NB4 (cell line): ENCODE results near the gene CDHR3.

ENCODE experiments used
- DNase-seq: peaks from one replicate; pipeline ENCODE4 v3.0.0; 2010; ENCODE audit warnings: low read depth
- H3K4me3 ChIP-seq: one replicate; pipeline ENCODE4 v1.5.1; 2011; ENCODE audit warnings: mild to moderate bottlenecking, low read depth, low read length, moderate library complexity
- CTCF ChIP-seq: IDR thresholded peaks from one replicate; pipeline ENCODE4 v1.5.1; 2012; ENCODE audit warnings: low read depth, low read length
- MAX ChIP-seq: IDR thresholded peaks from 2 replicates; pipeline ENCODE4 v1.6.1; 2011; ENCODE audit warnings: low read depth, low read length
- MYC ChIP-seq: IDR thresholded peaks from 2 replicates; pipeline ENCODE4 v1.6.1; 2011; ENCODE audit warnings: low read depth, low read length
- POLR2A ChIP-seq: IDR thresholded peaks from 2 replicates; pipeline ENCODE4 v1.6.1; 2011; ENCODE audit warnings: mild to moderate bottlenecking; ENCODE audit not compliant: insufficient read length; ENCODE audit errors: extremely low read depth

CDHR3 gene

GRCh38 chr7:105963038-105963667 is at the start of gene CDHR3:
CDHR3 (plus strand) TSS chr7:105963264; CDS start chr7:105963319, 55 bp downstream.
- no peak for TF ChIP-seq MYC
- no peak for TF ChIP-seq POLR2A
- no peak for TF ChIP-seq MAX
- no peak for TF ChIP-seq CTCF
- H3K4me3 ChIP-seq, result no peak within 1 kb of the TSS
- no peak for DNase-seq

- no peak for DNase-seq
- TF ChIP-seq POLR2A (no peak), MYC (no peak)
- H3K4me3 ChIP-seq, result no peak overlapping the region
Measured at GRCh38 chr7:105913947-105914346, 49.1 kb upstream of the CDHR3 start.

- DNase-seq, result no peak
- H3K4me3 ChIP-seq, result no peak overlapping the region
- TF ChIP-seq CTCF (no peak), MAX (no peak)
Measured at GRCh38 chr7:105916603-105917002, 46.5 kb upstream of the CDHR3 start.

GRCh38 chr7:105917659-105918058 is 45.4 kb upstream of the CDHR3 start:
- TF ChIP-seq MYC, result no peak
- no peak for TF ChIP-seq CTCF
- no peak for TF ChIP-seq POLR2A
- TF ChIP-seq MAX, result no peak
- no peak for DNase-seq
- no peak overlapping the region for H3K4me3 ChIP-seq

GRCh38 chr7:105920766-105921165 is 42.3 kb upstream of the CDHR3 start:
- no peak for DNase-seq

GRCh38 chr7:105924945-105925344 is 38.1 kb upstream of the CDHR3 start:
- TF ChIP-seq CTCF (no peak), POLR2A (no peak), MYC (no peak), MAX (no peak)
- no peak overlapping the region for H3K4me3 ChIP-seq
- no peak for DNase-seq

More at GRCh38 chr7:105920766-105921165, 42.3 kb upstream of the CDHR3 start:
- no peak overlapping the region for H3K4me3 ChIP-seq
- TF ChIP-seq MAX (no peak), MYC (no peak), CTCF (no peak), POLR2A (no peak)
